NAMALWA (cell line): Measurements from ENCODE around the gene STXBP4.
"Not testable (repeated sequence)": the region's sequence is repeated elsewhere in the genome, so short reads cannot be mapped to it uniquely, and the experiment has no call there.

Experiments used
- DNase-seq: peaks from one replicate; pipeline ENCODE4 v3.0.0-alpha.2; 2015; ENCODE audit warnings: low spot score

The STXBP4 gene

GRCh38 chr17:55054429-55054828 is 85.9 kb downstream of the STXBP4 start:
- DNase-seq, result no peak

GRCh38 chr17:55056526-55056925 is 88.0 kb downstream of the STXBP4 start:
- DNase-seq, result no peak

- DNase-seq, result no peak
Measured at GRCh38 chr17:55057184-55057583, 88.6 kb downstream of the STXBP4 start.

- DNase-seq, result no peak
Measured at GRCh38 chr17:55059724-55060123, 91.2 kb downstream of the STXBP4 start.

- no peak for DNase-seq
Measured at GRCh38 chr17:55062921-55063320, 94.4 kb downstream of the STXBP4 start.

- DNase-seq, result no peak
Measured at GRCh38 chr17:55063885-55064874, 95.6 kb downstream of the STXBP4 start.

GRCh38 chr17:55067697-55068439 is 99.3 kb downstream of the STXBP4 start:
- no peak for DNase-seq

GRCh38 chr17:55068862-55069811 is 100.6 kb downstream of the STXBP4 start:
- DNase-seq, result no peak

GRCh38 chr17:55069983-55070529 is 101.5 kb downstream of the STXBP4 start:
- no peak for DNase-seq

GRCh38 chr17:55072898-55073297 is 104.3 kb downstream of the STXBP4 start:
- no peak for DNase-seq

GRCh38 chr17:55073467-55073866 is 104.9 kb downstream of the STXBP4 start:
- not testable (repeated sequence) for DNase-seq

GRCh38 chr17:55081559-55081958 is 113.0 kb downstream of the STXBP4 start:
- no peak for DNase-seq

- DNase-seq, result no peak
Measured at GRCh38 chr17:55086635-55087058, 118.1 kb downstream of the STXBP4 start.

GRCh38 chr17:55089256-55089655 is 120.7 kb downstream of the STXBP4 start:
- DNase-seq, result no peak

GRCh38 chr17:55090079-55090492 is 121.5 kb downstream of the STXBP4 start:
- no peak for DNase-seq

- DNase-seq, result no peak
Measured at GRCh38 chr17:55093353-55093752, 124.8 kb downstream of the STXBP4 start.

- DNase-seq, result no peak
Measured at GRCh38 chr17:55098765-55099164, 130.2 kb downstream of the STXBP4 start.

- no peak for DNase-seq
Measured at GRCh38 chr17:55110521-55110920, 142.0 kb downstream of the STXBP4 start.

- no peak for DNase-seq
Measured at GRCh38 chr17:55114283-55114682, 145.7 kb downstream of the STXBP4 start.

- no peak for DNase-seq
Measured at GRCh38 chr17:55116440-55116914, 147.9 kb downstream of the STXBP4 start.

- no peak for DNase-seq
Measured at GRCh38 chr17:55117164-55117563, 148.6 kb downstream of the STXBP4 start.
